Uterus (tissue), 4 donors: ENCODE data around the gene CARD9. TPM values are rescaled to one million over a fixed set of nuclear protein-coding genes. Genes with fewer than 3 reads are reported as not detected.

Experiments used
- DNase-seq, 2 donors: peaks; one replicate each; pipeline ENCODE4 v3.0.0-alpha.2; 2019 to 2020
- H3K27ac ChIP-seq, 2 donors: fragments of 200-600 bp; sonication (generic); 1 replicate in 1 of 2; 2 replicates in 1 of 2; pipeline ENCODE4 v1.5.1; 2016 to 2018
- H3K27me3 ChIP-seq, 2 donors: fragments of 200-600 bp; sonication (generic); one replicate each; pipeline ENCODE4 v1.5.1; 2018 to 2019; ENCODE audit warnings: control low read depth in 1 of 2
- H3K36me3 ChIP-seq, 2 donors: fragments of 200-600 bp; sonication (generic); one replicate each; pipeline ENCODE4 v1.5.1; 2019; ENCODE audit warnings: control low read depth in 1 of 2
- H3K4me1 ChIP-seq, 2 donors: fragments of 200-600 bp; sonication (generic); one replicate each; pipeline ENCODE4 v1.5.1; 2018 to 2019; ENCODE audit warnings: control low read depth in 1 of 2
- H3K4me3 ChIP-seq, 2 donors: fragments of 200-600 bp; sonication (generic); 1 replicate in 1 of 2; 2 replicates in 1 of 2; pipeline ENCODE4 v1.5.1; 2018 to 2019; ENCODE audit warnings: mild to moderate bottlenecking in 1 of 2
- H3K9me3 ChIP-seq, 2 donors: fragments of 200-600 bp; sonication (generic); one replicate each; pipeline ENCODE4 v1.5.1; 2019; ENCODE audit warnings: control low read depth in 1 of 2
- POLR2A ChIP-seq, 2 donors: fragments of 450-650 bp; IDR thresholded peaks; one replicate each; pipeline ENCODE4 v1.6.1; 2016; ENCODE audit warnings: antibody characterized with exemption in 2 of 2, mild to moderate bottlenecking in 1 of 2, moderate library complexity in 1 of 2
- intact Hi-C: fragments of 100-400 bp; cut with DNase I; formaldehyde crosslinking; loops from one replicate; pipeline ENCODE4 v1.15.1; 2023; ENCODE audit warnings: low total_unique reads
- total RNA-seq, 4 donors: library from RNA; depleted of rRNA in 3 of 4; stranded (reverse); fragments of >200 nt in 3 of 4; gene quantifications; one replicate each; pipeline versions ENCODE4 v1.1.0 to v1.2.4, GENCODE V29; 2014 to 2023
- TF ChIP-seq, protein P1 (sequence below), 4 experiments: fragments of 200-600 bp in 2 of 4; fragments of 450-650 bp in 2 of 4; sonication (generic) in 2 of 4; IDR thresholded peaks; one replicate each; pipeline ENCODE4 v1.5.1; 2016 to 2019; ENCODE audit warnings: antibody characterized with exemption in 4 of 4, mild to moderate bottlenecking in 2 of 4, moderate library complexity in 1 of 4
- donor health status: DM: yes; HTN: yes; CAD: no.

The CARD9 gene
- total RNA-seq, 4 donors from 2014 or later: under 0.01 to 10.6 (median 2.5) TPM

DNA sequence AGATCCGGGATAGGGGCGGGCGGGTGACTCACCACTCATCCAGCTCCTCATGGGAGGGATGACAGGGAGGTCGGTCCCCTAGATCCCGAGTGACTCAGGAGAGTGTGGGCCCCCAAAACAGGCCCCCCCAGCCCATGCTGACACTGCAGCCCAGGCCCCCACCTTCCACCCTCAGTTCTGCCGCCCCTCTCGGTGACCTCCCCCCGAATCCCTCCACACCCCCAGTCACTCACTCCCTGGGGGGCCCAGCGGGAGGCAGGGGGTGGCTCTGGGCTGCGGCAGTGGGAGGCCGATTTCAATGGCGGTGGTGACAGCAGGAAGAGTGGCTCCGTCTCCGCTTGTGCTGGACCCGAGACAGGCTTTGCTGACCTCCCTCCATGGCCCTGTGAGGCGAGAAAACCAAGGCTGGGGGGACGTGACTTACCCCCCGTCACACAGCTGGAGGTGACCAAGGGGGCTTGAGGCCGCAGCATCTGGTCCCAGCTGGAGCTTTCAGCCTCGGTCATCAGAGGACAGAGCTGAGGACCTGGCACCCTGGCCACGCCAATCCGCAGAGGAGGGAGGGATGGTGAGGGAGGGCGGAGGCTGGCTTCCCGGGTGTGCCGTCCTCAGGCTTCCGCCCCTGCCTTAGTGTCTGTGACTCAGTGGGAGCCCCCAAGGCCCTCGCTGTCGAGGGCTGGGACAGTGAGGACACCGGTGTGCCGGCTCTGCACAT, 37.2 kb downstream of the CARD9 start:
- H3K9me3 ChIP-seq: no peaks in the 10 kb centered on the region
- no peaks in the 10 kb centered on the region for H3K4me1 ChIP-seq
- no peak overlapping the region for H3K27ac ChIP-seq
- no peak overlapping the region for H3K4me3 ChIP-seq
- H3K36me3 ChIP-seq: no peaks in the 10 kb centered on the region
- DNase-seq: no peak
- no peaks in the 10 kb centered on the region for H3K27me3 ChIP-seq
- intact Hi-C loops: no loop called here
- no peak for TF ChIP-seq POLR2A (IDR thresholded peaks at IDR 0.05)
- TF ChIP-seq, protein P1, sequence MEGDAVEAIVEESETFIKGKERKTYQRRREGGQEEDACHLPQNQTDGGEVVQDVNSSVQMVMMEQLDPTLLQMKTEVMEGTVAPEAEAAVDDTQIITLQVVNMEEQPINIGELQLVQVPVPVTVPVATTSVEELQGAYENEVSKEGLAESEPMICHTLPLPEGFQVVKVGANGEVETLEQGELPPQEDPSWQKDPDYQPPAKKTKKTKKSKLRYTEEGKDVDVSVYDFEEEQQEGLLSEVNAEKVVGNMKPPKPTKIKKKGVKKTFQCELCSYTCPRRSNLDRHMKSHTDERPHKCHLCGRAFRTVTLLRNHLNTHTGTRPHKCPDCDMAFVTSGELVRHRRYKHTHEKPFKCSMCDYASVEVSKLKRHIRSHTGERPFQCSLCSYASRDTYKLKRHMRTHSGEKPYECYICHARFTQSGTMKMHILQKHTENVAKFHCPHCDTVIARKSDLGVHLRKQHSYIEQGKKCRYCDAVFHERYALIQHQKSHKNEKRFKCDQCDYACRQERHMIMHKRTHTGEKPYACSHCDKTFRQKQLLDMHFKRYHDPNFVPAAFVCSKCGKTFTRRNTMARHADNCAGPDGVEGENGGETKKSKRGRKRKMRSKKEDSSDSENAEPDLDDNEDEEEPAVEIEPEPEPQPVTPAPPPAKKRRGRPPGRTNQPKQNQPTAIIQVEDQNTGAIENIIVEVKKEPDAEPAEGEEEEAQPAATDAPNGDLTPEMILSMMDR (IDR thresholded peaks at IDR 0.05): no peak

DNA sequence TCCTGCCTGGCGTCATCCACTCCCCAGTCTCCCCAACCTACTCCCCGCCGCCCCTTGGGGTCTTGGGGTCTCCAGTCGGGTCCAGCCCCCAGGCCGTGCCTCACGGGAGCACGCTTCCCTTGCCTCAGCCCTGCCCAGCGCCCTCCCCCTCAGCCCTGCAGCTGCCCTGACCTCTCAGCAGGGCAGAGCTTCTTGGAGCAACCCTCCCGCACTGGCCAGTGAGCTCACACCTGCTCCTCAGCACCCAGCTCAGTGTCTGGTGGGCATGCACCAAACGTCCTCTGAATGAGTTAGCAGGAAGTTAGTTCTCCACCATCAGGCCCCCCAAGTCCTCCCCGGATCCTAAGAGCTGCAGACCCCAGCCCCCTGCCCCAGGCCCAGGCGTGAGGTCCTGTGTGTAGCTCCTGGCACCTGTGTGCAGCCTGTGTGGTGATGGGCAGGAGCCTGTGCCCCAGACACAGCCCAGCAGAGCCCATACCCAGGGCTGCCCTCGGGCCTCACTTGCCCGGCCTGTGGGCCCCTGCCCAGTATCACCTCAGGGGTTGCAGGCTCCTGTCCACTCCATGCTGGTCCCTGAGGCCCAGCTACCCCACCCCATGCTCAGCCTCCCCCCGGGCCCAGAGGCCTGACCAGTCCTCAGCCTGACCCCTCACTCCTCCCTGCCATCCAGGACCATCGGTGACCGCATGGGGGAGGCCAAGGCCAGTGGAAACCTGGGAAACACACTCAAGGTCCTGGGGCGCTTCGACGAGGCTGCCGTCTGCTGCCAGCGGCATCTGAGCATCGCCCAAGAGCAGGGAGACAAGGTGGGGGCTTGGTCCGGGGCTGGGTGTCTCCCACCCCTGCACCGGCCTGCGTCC, 37.9 kb downstream of the CARD9 start:
- Histone ChIP-seq H3K27me3 (no peaks in the 10 kb centered on the region), H3K9me3 (no peaks in the 10 kb centered on the region), H3K4me1 (no peaks in the 10 kb centered on the region), H3K4me3 (no peak overlapping the region), H3K36me3 (no peaks in the 10 kb centered on the region), H3K27ac (no peak overlapping the region)
- intact Hi-C loops: no loop called here
- no peak for TF ChIP-seq POLR2A (IDR thresholded peaks at IDR 0.05)
- TF ChIP-seq, protein P1 (IDR thresholded peaks at IDR 0.05): no peak
- DNase-seq: no peak

DNA sequence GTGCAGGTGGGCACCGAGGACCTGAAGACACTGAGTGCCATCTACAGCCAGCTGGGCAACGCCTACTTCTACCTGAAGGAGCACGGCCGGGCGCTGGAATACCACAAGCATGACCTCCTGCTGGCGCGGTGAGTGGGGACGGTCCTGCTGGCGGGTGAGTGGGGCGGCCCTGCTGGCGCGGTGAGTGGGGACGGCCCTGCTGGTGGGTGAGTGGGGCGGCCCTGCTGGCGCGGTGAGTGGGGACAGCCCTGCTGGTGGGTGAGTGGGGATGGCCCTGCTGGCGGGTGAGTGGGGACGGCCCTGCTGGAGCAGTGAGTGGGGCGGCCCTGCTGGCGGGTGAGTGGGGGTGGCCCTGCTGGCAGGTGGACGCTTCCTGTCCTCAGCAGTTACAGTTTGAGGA, 38.9 kb downstream of the CARD9 start:
- Histone ChIP-seq H3K9me3 (no peaks in the 10 kb centered on the region), H3K27ac (no peak overlapping the region), H3K4me1 (no peaks in the 10 kb centered on the region), H3K4me3 (no peak overlapping the region), H3K36me3 (no peaks in the 10 kb centered on the region), H3K27me3 (no peaks in the 10 kb centered on the region)
- DNase-seq: no peak
- intact Hi-C loops: no loop called here
- TF ChIP-seq, protein P1 (IDR thresholded peaks at IDR 0.05): no peak
- no peak for TF ChIP-seq POLR2A (IDR thresholded peaks at IDR 0.05)

DNA sequence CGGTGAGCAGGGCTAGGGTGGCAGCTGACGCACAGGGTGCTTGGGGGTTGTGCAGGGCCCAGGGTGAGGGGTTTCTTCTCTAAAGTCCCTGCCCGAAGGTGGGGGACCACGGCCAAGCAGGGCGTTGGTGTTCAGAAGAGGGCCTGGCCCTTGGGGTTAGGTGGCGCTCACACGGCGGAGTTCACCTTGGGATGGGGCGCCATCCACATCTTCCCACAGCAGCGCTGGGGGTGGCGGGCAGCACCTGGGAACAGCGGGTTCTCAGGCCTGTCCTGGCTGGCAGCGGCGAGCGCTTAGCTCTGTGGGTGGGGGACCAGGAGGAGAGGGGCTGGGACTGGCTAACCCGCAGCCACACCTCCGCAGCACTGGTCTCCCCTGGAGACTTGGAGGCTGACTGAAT, 40.0 kb downstream of the CARD9 start:
- DNase-seq: no peak
- Histone ChIP-seq H3K36me3 (no peaks in the 10 kb centered on the region), H3K9me3 (no peaks in the 10 kb centered on the region), H3K27me3 (no peaks in the 10 kb centered on the region), H3K4me3 (no peak overlapping the region), H3K27ac (no peak overlapping the region), H3K4me1 (peaks cover 0 to 8% of the 10 kb centered on the region in 2 donors)
- TF ChIP-seq, protein P1 (IDR thresholded peaks at IDR 0.05): no peak
- intact Hi-C loops: no loop called here

DNA sequence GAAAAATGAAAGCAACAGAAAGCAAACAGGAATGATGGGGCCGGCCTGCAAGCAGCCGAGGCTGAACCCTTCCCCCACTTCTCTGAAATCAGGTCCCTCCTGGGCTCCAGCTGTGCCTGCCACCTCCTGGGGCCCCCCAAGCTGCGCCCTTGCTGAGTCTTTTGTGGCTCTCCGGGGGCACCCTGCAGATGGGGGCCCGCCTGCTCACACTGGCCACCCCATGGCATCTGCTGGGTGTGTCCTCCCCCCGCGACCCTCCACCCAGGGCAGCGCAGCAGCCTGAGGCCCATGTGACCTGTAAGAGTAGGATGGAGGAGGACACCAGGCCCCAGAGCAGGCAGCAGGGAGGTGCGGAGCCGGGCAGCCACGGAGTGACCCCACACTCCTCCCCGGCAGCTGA, 40.4 kb downstream of the CARD9 start:
- no peak for DNase-seq
- H3K4me3 ChIP-seq: no peak overlapping the region
- TF ChIP-seq, protein P1 (IDR thresholded peaks at IDR 0.05): no peak
- no peak for TF ChIP-seq POLR2A (IDR thresholded peaks at IDR 0.05)
- no peak overlapping the region for H3K27ac ChIP-seq
- H3K9me3 ChIP-seq: no peaks in the 10 kb centered on the region
- H3K36me3 ChIP-seq: no peaks in the 10 kb centered on the region
- H3K27me3 ChIP-seq: no peaks in the 10 kb centered on the region
- intact Hi-C loops: no loop called here
- peaks cover 0 to 12% of the 10 kb centered on the region in 2 donors for H3K4me1 ChIP-seq
